Panc1 (cell line): ENCODE measurements around the gene LCT. TPM values are rescaled to one million over a fixed set of nuclear protein-coding genes. Genes with fewer than 3 reads are reported as not detected.

ENCODE experiments used
- ATAC-seq: fragments of 200-7000 bp; cut with Tn5 transposase; 2 replicates; pipeline ENCODE4 v1.9.1; 2020; ENCODE audit warnings: mild to moderate bottlenecking, moderate library complexity
- BruUV-seq: library from RNA; stranded (reverse); fragments of 400-500 nt; replicated peaks from 2 replicates; lab custom pipeline; 2021; lab: Mats Ljungman, UMichigan
- CTCF ChIA-PET: fragments of 300-600 bp; sonication (Branson Sonifier 250); formaldehyde crosslinking; loops from one replicate; lab custom pipeline; 2022; ENCODE audit warnings: antibody characterized with exemption; lab: Charles Lee
- POLR2A ChIA-PET: fragments of 300-600 bp; sonication (Branson Sonifier 250); formaldehyde crosslinking; loops from one replicate; lab custom pipeline; 2022; ENCODE audit warnings: antibody characterized with exemption; lab: Charles Lee
- DNase-seq: peaks from one replicate; pipeline ENCODE4 v3.0.0-alpha.2; 2010; ENCODE audit warnings: low read depth, low spot score
- H3K27ac ChIP-seq: 2 replicates; pipeline ENCODE4 v1.5.1; 2011; ENCODE audit warnings: mild to moderate bottlenecking, low read length, inconsistent platforms
- H3K27me3 ChIP-seq: fragments of 200-500 bp; sonication (Bioruptor generic); 2 replicates; pipeline ENCODE4 v1.6.0; 2014; ENCODE audit warnings: low read length, inconsistent platforms; ENCODE audit not compliant: control insufficient read depth, insufficient read depth
- H3K36me3 ChIP-seq: fragments of 200-500 bp; sonication (Bioruptor generic); 2 replicates; pipeline ENCODE4 v1.5.1; 2014; ENCODE audit warnings: inconsistent platforms, mild to moderate bottlenecking, low read length, moderate library complexity; ENCODE audit not compliant: control insufficient read depth, insufficient read depth
- H3K4me1 ChIP-seq: 2 replicates; pipeline ENCODE4 v1.5.1; 2011; ENCODE audit warnings: inconsistent platforms, mild to moderate bottlenecking, low read length, moderate library complexity; ENCODE audit not compliant: control insufficient read depth, insufficient read depth
- H3K4me3 ChIP-seq, 2 experiments: 2 replicates each; pipeline ENCODE4 v1.5.1; 2011 to 2012; ENCODE audit warnings: low read depth in 2 of 2, low read length in 2 of 2, mild to moderate bottlenecking in 2 of 2, inconsistent platforms in 1 of 2, moderate library complexity in 1 of 2
- H3K9me3 ChIP-seq: fragments of 200-500 bp; sonication (Bioruptor generic); 2 replicates; pipeline ENCODE4 v1.5.1; 2014; ENCODE audit warnings: low read depth, mild to moderate bottlenecking, inconsistent platforms, low read length, moderate library complexity; ENCODE audit not compliant: control insufficient read depth, insufficient read depth
- POLR2AphosphoS5 ChIP-seq: IDR thresholded peaks from 2 replicates; pipeline ENCODE4 v1.6.1; 2012; ENCODE audit warnings: mild to moderate bottlenecking, low read depth, low read length, moderate library complexity
- SIN3A ChIP-seq: IDR thresholded peaks from 2 replicates; pipeline ENCODE4 v1.6.1; 2012; ENCODE audit warnings: low read depth, mild to moderate bottlenecking, low read length, moderate library complexity, borderline replicate concordance; ENCODE audit not compliant: insufficient read depth
- TCF7L2 ChIP-seq: IDR thresholded peaks from 2 replicates; pipeline ENCODE4 v1.6.1; 2011; ENCODE audit warnings: mild to moderate bottlenecking, low read depth, low read length, inconsistent platforms
- in situ Hi-C: cut with HindIII; loops from 2 replicates; pipeline ENCODE4 v1.10.0; 2016; ENCODE audit warnings: low sequenced_read_pairs, low pct_unique_long_range_greater_than_20kb
- intact Hi-C: fragments of 100-400 bp; cut with micrococcal nuclease; formaldehyde crosslinking; loops from one replicate; pipeline ENCODE4 v1.10.0; 2022; ENCODE audit not compliant: unreplicated experiment
- total RNA-seq: library from RNA; stranded (reverse); gene quantifications from one replicate; pipeline ENCODE4 v1.2.1, GENCODE V29; 2021; ENCODE audit not compliant: unreplicated experiment
- TF ChIP-seq, protein P1 (sequence below): fragments of 450-650 bp; IDR thresholded peaks from 2 replicates; pipeline ENCODE4 v1.5.1; 2017; ENCODE audit warnings: mild to moderate bottlenecking
- TF ChIP-seq, protein P2 (sequence below), 2 experiments: IDR thresholded peaks; 2 replicates each; pipeline ENCODE4 v1.6.1; 2011 to 2012; ENCODE audit warnings: low read depth in 2 of 2, control low read depth in 1 of 2, low read length in 1 of 2, mild to moderate bottlenecking in 1 of 2, moderate library complexity in 1 of 2; ENCODE audit not compliant: insufficient read depth in 1 of 2

LCT gene
- total RNA-seq, 1 experiment from 2014 or later = not detected

DNA sequence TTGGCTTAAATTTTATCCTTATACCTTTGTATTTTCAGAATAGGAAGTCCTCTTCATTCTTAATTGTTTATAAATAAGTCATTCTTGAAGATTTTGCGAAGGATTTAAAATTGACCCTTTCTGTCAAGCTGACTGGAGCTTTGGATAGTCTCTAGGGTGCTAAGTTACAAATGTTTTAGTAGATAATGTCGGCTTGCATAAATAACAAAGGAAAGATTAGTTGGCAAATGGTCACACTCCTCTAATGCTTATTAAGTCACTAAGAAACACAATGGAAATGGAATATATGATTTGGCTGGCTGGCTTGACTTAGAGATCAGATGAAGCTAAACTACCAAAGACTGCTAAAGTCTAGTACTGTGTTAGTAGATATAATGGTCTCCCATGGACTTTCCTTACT, 54.8 kb downstream of the LCT start:
- DNase-seq = no peak
- Histone ChIP-seq H3K36me3 (peaks cover 62% of the 10 kb centered on the region), H3K4me1 (no peaks in the 10 kb centered on the region), H3K9me3 (no peaks in the 10 kb centered on the region), H3K27me3 (no peaks in the 10 kb centered on the region), H3K4me3 (no peak overlapping the region), H3K27ac (no peak overlapping the region)
- intact Hi-C loops (no loop called here), in situ Hi-C loops (no loop called here)
- no peak for ATAC-seq
- ChIA-PET CTCF (no interaction called here), POLR2A (interaction anchor here (0.5 kb wide), 1 partner anchor 25 kb away, joined by 5 read pairs; no protein-coding TSS in a partner anchor)
- no TSS peak for BruUV-seq
- TF ChIP-seq, protein P1, sequence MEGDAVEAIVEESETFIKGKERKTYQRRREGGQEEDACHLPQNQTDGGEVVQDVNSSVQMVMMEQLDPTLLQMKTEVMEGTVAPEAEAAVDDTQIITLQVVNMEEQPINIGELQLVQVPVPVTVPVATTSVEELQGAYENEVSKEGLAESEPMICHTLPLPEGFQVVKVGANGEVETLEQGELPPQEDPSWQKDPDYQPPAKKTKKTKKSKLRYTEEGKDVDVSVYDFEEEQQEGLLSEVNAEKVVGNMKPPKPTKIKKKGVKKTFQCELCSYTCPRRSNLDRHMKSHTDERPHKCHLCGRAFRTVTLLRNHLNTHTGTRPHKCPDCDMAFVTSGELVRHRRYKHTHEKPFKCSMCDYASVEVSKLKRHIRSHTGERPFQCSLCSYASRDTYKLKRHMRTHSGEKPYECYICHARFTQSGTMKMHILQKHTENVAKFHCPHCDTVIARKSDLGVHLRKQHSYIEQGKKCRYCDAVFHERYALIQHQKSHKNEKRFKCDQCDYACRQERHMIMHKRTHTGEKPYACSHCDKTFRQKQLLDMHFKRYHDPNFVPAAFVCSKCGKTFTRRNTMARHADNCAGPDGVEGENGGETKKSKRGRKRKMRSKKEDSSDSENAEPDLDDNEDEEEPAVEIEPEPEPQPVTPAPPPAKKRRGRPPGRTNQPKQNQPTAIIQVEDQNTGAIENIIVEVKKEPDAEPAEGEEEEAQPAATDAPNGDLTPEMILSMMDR = no peak
- no peak for TF ChIP-seq TCF7L2
- TF ChIP-seq SIN3A = no peak
- TF ChIP-seq POLR2AphosphoS5 = no peak
- TF ChIP-seq, protein P2, sequence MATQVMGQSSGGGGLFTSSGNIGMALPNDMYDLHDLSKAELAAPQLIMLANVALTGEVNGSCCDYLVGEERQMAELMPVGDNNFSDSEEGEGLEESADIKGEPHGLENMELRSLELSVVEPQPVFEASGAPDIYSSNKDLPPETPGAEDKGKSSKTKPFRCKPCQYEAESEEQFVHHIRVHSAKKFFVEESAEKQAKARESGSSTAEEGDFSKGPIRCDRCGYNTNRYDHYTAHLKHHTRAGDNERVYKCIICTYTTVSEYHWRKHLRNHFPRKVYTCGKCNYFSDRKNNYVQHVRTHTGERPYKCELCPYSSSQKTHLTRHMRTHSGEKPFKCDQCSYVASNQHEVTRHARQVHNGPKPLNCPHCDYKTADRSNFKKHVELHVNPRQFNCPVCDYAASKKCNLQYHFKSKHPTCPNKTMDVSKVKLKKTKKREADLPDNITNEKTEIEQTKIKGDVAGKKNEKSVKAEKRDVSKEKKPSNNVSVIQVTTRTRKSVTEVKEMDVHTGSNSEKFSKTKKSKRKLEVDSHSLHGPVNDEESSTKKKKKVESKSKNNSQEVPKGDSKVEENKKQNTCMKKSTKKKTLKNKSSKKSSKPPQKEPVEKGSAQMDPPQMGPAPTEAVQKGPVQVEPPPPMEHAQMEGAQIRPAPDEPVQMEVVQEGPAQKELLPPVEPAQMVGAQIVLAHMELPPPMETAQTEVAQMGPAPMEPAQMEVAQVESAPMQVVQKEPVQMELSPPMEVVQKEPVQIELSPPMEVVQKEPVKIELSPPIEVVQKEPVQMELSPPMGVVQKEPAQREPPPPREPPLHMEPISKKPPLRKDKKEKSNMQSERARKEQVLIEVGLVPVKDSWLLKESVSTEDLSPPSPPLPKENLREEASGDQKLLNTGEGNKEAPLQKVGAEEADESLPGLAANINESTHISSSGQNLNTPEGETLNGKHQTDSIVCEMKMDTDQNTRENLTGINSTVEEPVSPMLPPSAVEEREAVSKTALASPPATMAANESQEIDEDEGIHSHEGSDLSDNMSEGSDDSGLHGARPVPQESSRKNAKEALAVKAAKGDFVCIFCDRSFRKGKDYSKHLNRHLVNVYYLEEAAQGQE (IDR thresholded peaks at IDR 0.05; ENCODE audit: insufficient read depth in 1 of 2, low read depth in 2 of 2, low read length in 1 of 2) = no peak

DNA sequence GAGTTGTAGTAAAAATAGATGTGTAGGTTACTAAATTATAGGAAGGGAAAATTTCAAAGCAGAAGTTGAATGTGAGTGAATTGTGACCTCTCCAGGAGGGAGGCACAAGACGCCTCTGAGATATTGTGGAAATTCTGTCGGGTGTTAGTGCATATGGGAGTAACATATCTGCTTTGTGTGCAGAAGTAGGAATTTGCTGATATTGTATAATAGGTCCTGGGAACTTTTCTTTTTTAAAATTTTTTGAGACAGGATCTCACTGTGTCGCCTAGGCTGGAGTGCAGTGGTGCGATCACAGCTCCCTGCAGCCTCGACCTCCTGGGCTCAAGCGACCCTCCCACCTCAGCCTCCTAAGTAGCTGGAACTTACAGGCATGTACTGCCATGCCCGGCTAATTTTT, 60.6 kb downstream of the LCT start:
- intact Hi-C loops = no loop called here
- no peak overlapping the region for H3K27ac ChIP-seq
- no peaks in the 10 kb centered on the region for H3K9me3 ChIP-seq
- in situ Hi-C loops = no loop called here
- no peaks in the 10 kb centered on the region for H3K4me1 ChIP-seq
- H3K36me3 ChIP-seq = peaks cover 52% of the 10 kb centered on the region
- BruUV-seq = no TSS peak
- CTCF ChIA-PET = no interaction called here
- DNase-seq (no peak), ATAC-seq (no peak)
- no peak overlapping the region for H3K4me3 ChIP-seq
- TF ChIP-seq SIN3A (no peak), POLR2AphosphoS5 (no peak), TCF7L2 (no peak)
- TF ChIP-seq, protein P2 (IDR thresholded peaks at IDR 0.05; ENCODE audit: insufficient read depth in 1 of 2, low read depth in 2 of 2, low read length in 1 of 2) = no peak
- TF ChIP-seq, protein P1 = no peak
- no peaks in the 10 kb centered on the region for H3K27me3 ChIP-seq
- POLR2A ChIA-PET = no interaction called here
